Lower leg skin (tissue), 3 donors: ENCODE results near the gene SELENOF.
"Not testable (repeated sequence)": the region's sequence is repeated elsewhere in the genome, so short reads cannot be mapped to it uniquely, and the experiment has no call there.

Experiments used
- POLR2A ChIP-seq, 2 donors: fragments of 450-650 bp; IDR thresholded peaks; one replicate each; pipeline ENCODE4 v1.6.1; 2016 to 2017; ENCODE audit warnings: antibody characterized with exemption in 2 of 2, mild to moderate bottlenecking in 1 of 2, moderate library complexity in 1 of 2
- TF ChIP-seq, protein P1 (sequence below), 3 donors: fragments of 450-650 bp; IDR thresholded peaks; one replicate each; pipeline ENCODE4 v1.5.1; 2016; ENCODE audit warnings: antibody characterized with exemption in 3 of 3, mild to moderate bottlenecking in 3 of 3, moderate library complexity in 2 of 3

DNA sequence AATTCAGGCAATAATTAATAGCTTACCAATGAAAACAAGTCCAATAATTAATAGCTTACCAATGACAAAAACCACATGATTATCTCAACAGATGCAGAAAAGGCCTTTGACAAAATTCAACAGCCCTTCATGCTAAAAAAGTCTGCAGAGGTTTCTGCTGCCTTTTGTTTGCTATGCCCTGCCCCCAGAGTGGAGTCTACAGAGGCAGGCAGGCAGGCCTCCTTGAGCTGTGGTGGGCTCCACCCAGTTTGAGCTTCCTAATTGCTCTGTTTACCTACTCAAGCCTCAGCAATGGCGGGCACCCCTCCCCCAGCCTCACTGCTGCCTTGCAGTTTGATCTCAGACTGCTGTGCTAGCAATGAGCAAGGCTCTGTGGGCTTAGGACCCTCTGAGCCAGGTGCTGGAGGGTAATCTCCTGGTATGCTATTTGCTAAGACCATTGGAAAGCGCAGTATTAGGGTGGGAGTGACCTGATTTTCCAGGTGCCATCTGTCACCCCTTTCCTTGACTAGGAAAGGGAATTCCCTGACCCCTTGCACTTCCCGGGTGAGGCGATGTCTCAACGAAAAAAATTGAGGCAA is 96.6 kb downstream of the SELENOF start:
- not testable (repeated sequence) for TF ChIP-seq POLR2A (IDR thresholded peaks at IDR 0.05)
- TF ChIP-seq, protein P1, sequence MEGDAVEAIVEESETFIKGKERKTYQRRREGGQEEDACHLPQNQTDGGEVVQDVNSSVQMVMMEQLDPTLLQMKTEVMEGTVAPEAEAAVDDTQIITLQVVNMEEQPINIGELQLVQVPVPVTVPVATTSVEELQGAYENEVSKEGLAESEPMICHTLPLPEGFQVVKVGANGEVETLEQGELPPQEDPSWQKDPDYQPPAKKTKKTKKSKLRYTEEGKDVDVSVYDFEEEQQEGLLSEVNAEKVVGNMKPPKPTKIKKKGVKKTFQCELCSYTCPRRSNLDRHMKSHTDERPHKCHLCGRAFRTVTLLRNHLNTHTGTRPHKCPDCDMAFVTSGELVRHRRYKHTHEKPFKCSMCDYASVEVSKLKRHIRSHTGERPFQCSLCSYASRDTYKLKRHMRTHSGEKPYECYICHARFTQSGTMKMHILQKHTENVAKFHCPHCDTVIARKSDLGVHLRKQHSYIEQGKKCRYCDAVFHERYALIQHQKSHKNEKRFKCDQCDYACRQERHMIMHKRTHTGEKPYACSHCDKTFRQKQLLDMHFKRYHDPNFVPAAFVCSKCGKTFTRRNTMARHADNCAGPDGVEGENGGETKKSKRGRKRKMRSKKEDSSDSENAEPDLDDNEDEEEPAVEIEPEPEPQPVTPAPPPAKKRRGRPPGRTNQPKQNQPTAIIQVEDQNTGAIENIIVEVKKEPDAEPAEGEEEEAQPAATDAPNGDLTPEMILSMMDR (IDR thresholded peaks at IDR 0.05) = not testable (repeated sequence)
